Omental fat pad (tissue), 4 donors: ENCODE data around the gene TICRR. TPM values are rescaled to one million over a fixed set of nuclear protein-coding genes. Genes with fewer than 3 reads are reported as not detected.

Source experiments
- ATAC-seq: fragments of 150-250 bp; one replicate; pipeline ENCODE4 v1.9.1; 2016; ENCODE audit warnings: mild to moderate bottlenecking, moderate library complexity; ENCODE audit not compliant: low FRiP score
- DNase-seq: peaks from one replicate; pipeline ENCODE4 v3.0.0-alpha.2; 2019; ENCODE audit warnings: low spot score
- CTCF ChIP-seq, 3 donors: fragments of 450-650 bp; IDR thresholded peaks; one replicate each; pipeline ENCODE4 v1.5.1; 2016 to 2017; ENCODE audit warnings: antibody characterized with exemption in 3 of 3, mild to moderate bottlenecking in 3 of 3, moderate library complexity in 2 of 3
- total RNA-seq, 4 donors: library from RNA; depleted of rRNA; stranded (reverse); fragments of >200 nt; gene quantifications; one replicate each; pipeline ENCODE4 v1.1.0, GENCODE V29; 2016

The TICRR gene
- total RNA-seq, 4 donors from 2014 or later, result 0.09 to 0.79 (median 0.36) TPM; not detected in 1

GRCh38 chr15:89672221-89673164, 97.2 kb downstream of the TICRR start:
- TF ChIP-seq CTCF (IDR thresholded peaks at IDR 0.05), result no peak
- ATAC-seq (no peak), DNase-seq (no peak)

- DNase-seq (no peak), ATAC-seq (no peak)
- TF ChIP-seq CTCF (IDR thresholded peaks at IDR 0.05), result no peak
Measured at GRCh38 chr15:89673165-89673512, 97.9 kb downstream of the TICRR start.

DNA sequence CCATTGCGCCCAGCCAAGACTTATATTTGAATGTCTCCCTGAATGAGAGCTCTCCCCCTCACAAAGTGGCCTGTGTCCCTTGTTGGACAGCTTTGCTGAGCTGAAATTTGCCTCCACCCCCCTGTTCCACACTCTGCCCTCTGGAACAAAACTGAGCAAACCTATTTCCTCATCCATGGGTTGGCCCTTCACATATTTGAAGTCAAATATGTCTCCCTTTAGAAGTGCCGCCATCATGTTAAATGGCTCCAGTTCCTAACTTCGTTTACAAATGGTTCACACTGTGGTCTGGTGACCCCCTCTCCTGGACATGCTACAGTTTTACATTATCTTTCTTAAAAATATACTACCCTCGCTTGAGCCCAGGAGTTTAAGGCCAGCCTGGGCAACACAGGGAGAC, 99.3 kb downstream of the TICRR start:
- no peak for DNase-seq
- TF ChIP-seq CTCF (IDR thresholded peaks at IDR 0.05), result no peak
- ATAC-seq, result no peak

- DNase-seq, result no peak
- TF ChIP-seq CTCF (IDR thresholded peaks at IDR 0.05), result no peak
- no peak for ATAC-seq
Measured at GRCh38 chr15:89675606-89676005, 100.3 kb downstream of the TICRR start.

GRCh38 chr15:89677381-89677780, 102.1 kb downstream of the TICRR start:
- ATAC-seq, result no peak
- DNase-seq, result no peak
- TF ChIP-seq CTCF (IDR thresholded peaks at IDR 0.05), result no peak

Other genes starting within 250 kb of the TICRR start
- gene POLG, start 240.6 kb upstream of the TICRR start, total RNA-seq, result 10 to 100 TPM; 52.9 to 93.3 (median 66.9) TPM
- gene RHCG, start 78.9 kb upstream of the TICRR start, total RNA-seq, result 10 to 100 TPM in 1 of 4 donors, under 1 TPM in 1, not detected in 2; 0.46 to 15.5 TPM
- gene KIF7, start 80.0 kb downstream of the TICRR start, total RNA-seq, result 10 to 100 TPM in 1 of 4 donors, 1 to 10 TPM in 3; 6.2 to 12.6 (median 7.7) TPM
- gene PLIN1, start 103.9 kb downstream of the TICRR start, total RNA-seq, result 1,000 to 10,000 TPM in 1 of 4 donors, 100 to 1,000 TPM in 3; 465 to 1,383 (median 891) TPM
- gene PEX11A, start 115.3 kb downstream of the TICRR start, total RNA-seq, result 100 to 1,000 TPM in 1 of 4 donors, 10 to 100 TPM in 3; 18.4 to 134 (median 29.9) TPM
- gene WDR93, start 115.3 kb downstream of the TICRR start, total RNA-seq, result 1 to 10 TPM in 1 of 4 donors, under 1 TPM in 2, not detected in 1; 0.28 to 1.1 (median 0.36) TPM
- gene MESP1, start 175.8 kb downstream of the TICRR start, total RNA-seq, result 10 to 100 TPM in 1 of 4 donors, 1 to 10 TPM in 3; 4.0 to 16.2 (median 6.5) TPM
- gene MESP2, start 200.9 kb downstream of the TICRR start, total RNA-seq, result under 1 TPM in 1 of 4 donors, not detected in 3; 0.48 TPM
- gene ANPEP, start 239.4 kb downstream of the TICRR start, total RNA-seq, result 100 to 1,000 TPM in 1 of 4 donors, 10 to 100 TPM in 3; 33.6 to 107 (median 71.9) TPM